WI38 (cell line): Measurements from ENCODE around the gene HOXA2.

Experiments
- H3K4me3 ChIP-seq: 2 replicates; pipeline ENCODE4 v1.5.1; 2011; ENCODE audit warnings: low read depth, mild to moderate bottlenecking, control low read depth, low read length
- TF ChIP-seq, protein P1 (sequence below): IDR thresholded peaks from 2 replicates; pipeline ENCODE4 v1.5.1; 2012; ENCODE audit warnings: low read depth, mild to moderate bottlenecking, control low read depth, low read length

The HOXA2 gene

DNA sequence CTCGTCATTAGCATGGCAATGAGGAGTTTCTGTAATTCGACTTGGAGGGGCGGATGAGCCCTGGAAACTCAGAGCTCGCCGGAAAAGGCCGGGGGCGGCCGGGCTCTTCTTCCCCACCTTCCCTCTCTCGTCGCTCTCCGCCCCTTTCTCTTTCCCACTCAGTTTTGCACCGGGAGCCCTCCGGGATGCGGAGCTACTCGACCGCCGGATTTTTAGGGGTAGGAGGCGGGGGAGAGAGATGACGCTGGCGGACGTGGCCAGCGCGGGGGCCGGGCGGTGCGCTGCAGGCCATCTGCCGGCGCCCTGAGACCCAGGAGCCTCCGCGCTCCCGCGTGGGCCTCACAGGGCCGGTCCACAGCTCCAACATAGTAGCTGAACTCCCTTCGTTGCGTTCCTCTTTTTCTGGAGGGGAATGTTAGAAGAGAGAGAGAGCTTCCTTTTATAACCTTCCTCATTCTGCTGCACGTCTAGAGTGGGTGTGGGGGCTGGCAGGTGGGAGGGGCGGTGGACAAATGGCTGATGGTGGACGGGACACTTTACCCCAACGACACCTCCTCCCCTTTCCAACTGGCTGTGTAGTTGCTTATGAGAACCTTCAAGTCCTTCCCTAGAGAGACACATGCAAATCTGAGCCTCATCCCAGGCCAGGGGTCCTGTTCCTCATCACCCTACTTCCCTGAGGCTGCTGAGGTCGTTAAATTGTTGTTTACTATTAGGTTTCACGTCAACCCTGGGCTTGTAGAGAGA is 5.5 kb downstream of the HOXA2 start:
- peak overlapping the region; percentile 96 for H3K4me3 ChIP-seq
- TF ChIP-seq, protein P1, sequence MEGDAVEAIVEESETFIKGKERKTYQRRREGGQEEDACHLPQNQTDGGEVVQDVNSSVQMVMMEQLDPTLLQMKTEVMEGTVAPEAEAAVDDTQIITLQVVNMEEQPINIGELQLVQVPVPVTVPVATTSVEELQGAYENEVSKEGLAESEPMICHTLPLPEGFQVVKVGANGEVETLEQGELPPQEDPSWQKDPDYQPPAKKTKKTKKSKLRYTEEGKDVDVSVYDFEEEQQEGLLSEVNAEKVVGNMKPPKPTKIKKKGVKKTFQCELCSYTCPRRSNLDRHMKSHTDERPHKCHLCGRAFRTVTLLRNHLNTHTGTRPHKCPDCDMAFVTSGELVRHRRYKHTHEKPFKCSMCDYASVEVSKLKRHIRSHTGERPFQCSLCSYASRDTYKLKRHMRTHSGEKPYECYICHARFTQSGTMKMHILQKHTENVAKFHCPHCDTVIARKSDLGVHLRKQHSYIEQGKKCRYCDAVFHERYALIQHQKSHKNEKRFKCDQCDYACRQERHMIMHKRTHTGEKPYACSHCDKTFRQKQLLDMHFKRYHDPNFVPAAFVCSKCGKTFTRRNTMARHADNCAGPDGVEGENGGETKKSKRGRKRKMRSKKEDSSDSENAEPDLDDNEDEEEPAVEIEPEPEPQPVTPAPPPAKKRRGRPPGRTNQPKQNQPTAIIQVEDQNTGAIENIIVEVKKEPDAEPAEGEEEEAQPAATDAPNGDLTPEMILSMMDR, result no peak

- TF ChIP-seq, protein P1, result no peak
These were observed 6.4 kb downstream of the HOXA2 start, which contains the start of gene HOXA1 for GRCh38 chr7:27095897-27096767. Gene HOXA1 (minus strand): TSS chr7:27096000. CDS start chr7:27095912, 88 bp downstream.

DNA sequence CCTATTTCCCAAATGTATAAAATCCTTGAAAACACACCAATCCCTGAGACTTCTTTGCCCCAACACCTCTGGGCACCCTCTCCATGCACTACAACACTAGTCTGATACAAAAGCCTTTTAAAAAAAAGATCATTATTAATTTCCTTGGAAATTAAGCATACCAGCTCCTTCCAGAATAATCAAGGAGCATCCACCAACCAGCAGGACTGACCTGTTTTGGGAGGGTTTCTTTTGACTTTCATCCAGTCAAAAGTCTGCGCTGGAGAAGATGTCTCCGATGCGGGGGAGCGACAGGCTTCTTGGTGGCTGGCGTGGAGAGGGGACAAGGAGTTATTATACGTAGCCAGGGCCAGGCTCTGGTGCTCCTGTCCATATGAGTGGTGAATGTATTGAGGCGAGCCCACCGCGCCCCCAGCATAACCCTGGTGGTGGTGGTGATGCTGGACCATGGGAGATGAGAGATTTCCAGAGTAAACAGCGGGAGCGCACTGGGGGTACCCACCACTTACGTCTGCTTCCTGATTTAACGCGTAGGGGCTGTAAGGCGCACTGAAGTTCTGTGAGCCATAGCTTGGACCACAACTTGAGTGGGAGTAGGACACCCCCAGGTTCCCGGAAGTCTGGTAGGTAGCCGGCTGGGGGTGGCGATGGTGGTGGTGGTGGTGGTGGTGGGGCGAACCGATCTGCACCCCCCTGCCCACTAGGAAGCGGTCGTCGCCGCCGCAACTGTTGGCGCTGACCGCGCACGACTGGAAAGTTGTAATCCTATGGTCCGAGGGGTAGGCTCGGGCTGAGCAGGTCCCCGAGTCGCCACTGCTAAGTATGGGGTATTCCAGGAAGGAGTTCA is 7.2 kb downstream of the HOXA2 start:
- TF ChIP-seq, protein P1, result no peak
- peak overlapping the region; percentile 96 for H3K4me3 ChIP-seq

More at GRCh38 chr7:27095897-27096767, 6.4 kb downstream of the HOXA2 start, which contains the start of gene HOXA1:
- peak within 1 kb of the TSS; percentile 96 for H3K4me3 ChIP-seq

DNA sequence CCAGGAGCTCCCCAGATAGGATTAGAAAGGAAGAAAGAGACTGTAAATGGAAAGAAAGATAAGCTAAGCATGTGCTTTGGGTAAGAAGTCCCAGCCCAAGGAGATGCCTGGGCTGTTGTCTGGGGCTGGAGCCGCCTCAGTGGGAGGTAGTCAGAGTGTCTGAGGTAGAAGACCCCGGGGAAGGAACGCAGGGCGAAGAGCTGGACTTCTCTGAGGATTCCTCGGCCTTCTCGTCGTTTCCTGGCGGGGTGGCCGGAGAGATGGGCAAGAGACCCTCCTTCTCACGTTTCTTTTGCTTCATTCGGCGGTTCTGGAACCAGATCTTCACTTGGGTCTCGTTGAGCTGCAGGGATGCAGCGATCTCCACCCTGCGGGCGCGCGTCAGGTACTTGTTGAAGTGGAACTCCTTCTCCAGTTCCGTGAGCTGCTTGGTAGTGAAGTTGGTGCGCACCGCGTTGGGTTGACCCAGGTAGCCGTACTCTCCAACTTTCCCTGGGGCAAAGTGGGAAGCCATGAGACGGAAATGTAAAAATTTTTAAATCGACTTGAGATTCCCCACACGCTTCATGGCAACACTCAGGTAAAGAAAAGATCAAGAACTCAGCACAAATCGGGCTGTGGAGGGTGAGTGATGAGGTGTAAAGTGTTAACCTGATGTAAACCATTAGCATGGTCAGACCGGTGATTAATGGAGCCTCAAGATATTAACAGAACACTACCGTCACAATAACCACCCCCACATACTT is 8.0 kb downstream of the HOXA2 start:
- H3K4me3 ChIP-seq, result no peak overlapping the region; the same call in 1 of the 2 replicates

GRCh38 chr7:27093184-27093895 is 9.1 kb downstream of the HOXA2 start:
- TF ChIP-seq, protein P1, result no peak
- H3K4me3 ChIP-seq, result no peak overlapping the region

More for the DNA sequence above, 8.0 kb downstream of the HOXA2 start:
- TF ChIP-seq, protein P1, result no peak

GRCh38 chr7:27092819-27093110 is 9.7 kb downstream of the HOXA2 start:
- TF ChIP-seq, protein P1, result no peak
- H3K4me3 ChIP-seq, result no peak overlapping the region
